HepG2 (cell line): ENCODE data around the gene NABP2. TPM values are rescaled to one million over a fixed set of nuclear protein-coding genes. Genes with fewer than 3 reads are reported as not detected.
"Not testable (repeated sequence)": the region's sequence is repeated elsewhere in the genome, so short reads cannot be mapped to it uniquely, and the experiment has no call there.

Source experiments
- ATAC-seq: fragments of 200-7000 bp; cut with Tn5 transposase; 3 replicates; pipeline ENCODE4 v1.9.1; 2020; ENCODE audit warnings: mild to moderate bottlenecking, moderate library complexity
- BruUV-seq: library from RNA; stranded (reverse); fragments of 400-500 nt; replicated peaks from 2 replicates; lab custom pipeline; 2021; lab: Mats Ljungman, UMichigan
- CTCF ChIA-PET: fragments of 300-600 bp; formaldehyde crosslinking; extraction: SDS; loops from one replicate; lab custom pipeline; 2021; ENCODE audit warnings: low total read pairs, inconsistent platforms, low intra/inter-chr PET ratio; lab: Yijun Ruan, JAX
- POLR2A ChIA-PET: fragments of 350-600 bp; sonication (Branson Sonifier 250); formaldehyde crosslinking; loops from one replicate; lab custom pipeline; 2020; ENCODE audit warnings: antibody characterized with exemption, inconsistent platforms; lab: Yijun Ruan, JAX
- DNase-seq: peaks from one replicate; pipeline ENCODE4 v3.0.0-alpha.2; 2015; ENCODE audit warnings: low spot score
- FAIRE-seq: peaks from 3 replicates; lab custom pipeline; 2011; peaks lifted over from hg19 to GRCh38; lab: Jason Lieb, UNC
- H2AFZ ChIP-seq: one replicate; pipeline ENCODE4 v1.6.1; 2011; ENCODE audit warnings: low read length, inconsistent platforms
- H3K27ac ChIP-seq: fragments of 300-600 bp; 3 replicates; pipeline ENCODE4 v1.8.0; 2011; ENCODE audit warnings: mixed run types, mild to moderate bottlenecking, mixed read lengths, low read length, inconsistent platforms; ENCODE audit not compliant: insufficient read depth; ENCODE audit errors: extremely low read length
- H3K27me3 ChIP-seq, 2 experiments: fragments of 200-600 bp in 1 of 2; 2 replicates in 1 of 2; 3 replicates in 1 of 2; pipeline versions ENCODE4 v1.6.0 to v1.8.0; 2011; ENCODE audit warnings: low read length in 2 of 2, mild to moderate bottlenecking in 2 of 2, moderate library complexity in 2 of 2, inconsistent platforms in 1 of 2; ENCODE audit not compliant: insufficient read depth in 2 of 2, control insufficient read depth in 1 of 2
- H3K36me3 ChIP-seq, 2 experiments: fragments of 200-600 bp in 1 of 2; replicated peaks in 1 of 2; 2 replicates in 1 of 2; 3 replicates in 1 of 2; pipeline versions ENCODE4 v1.5.1 to v1.8.0; 2011; ENCODE audit warnings: low read length in 2 of 2, inconsistent platforms in 1 of 2; ENCODE audit not compliant: insufficient read depth in 2 of 2, control insufficient read depth in 1 of 2
- H3K4me1 ChIP-seq: 2 replicates; pipeline ENCODE4 v1.5.1; 2012; ENCODE audit warnings: low read length, inconsistent platforms; ENCODE audit not compliant: insufficient read depth
- H3K4me2 ChIP-seq: 2 replicates; pipeline ENCODE4 v1.6.0; 2011; ENCODE audit warnings: low read depth, low read length, inconsistent platforms
- H3K4me3 ChIP-seq, 3 experiments: fragments of 200-600 bp in 1 of 3; sonication (generic), shearing (Covaris generic) in 1 of 3; replicated peaks in 1 of 3; 2 replicates each; pipeline ENCODE4 v1.5.1; 2011 to 2016; ENCODE audit warnings: low read length in 3 of 3, inconsistent platforms in 2 of 3, low read depth in 2 of 3, mild to moderate bottlenecking in 2 of 3, control low read depth in 1 of 3, mixed read lengths in 1 of 3; ENCODE audit not compliant: insufficient read depth in 1 of 3
- H3K79me2 ChIP-seq: one replicate; pipeline ENCODE4 v1.6.1; 2011; ENCODE audit warnings: low read length, inconsistent platforms; ENCODE audit not compliant: insufficient read depth
- H3K9ac ChIP-seq: 2 replicates; pipeline ENCODE4 v1.6.0; 2011; ENCODE audit warnings: mild to moderate bottlenecking, low read depth, low read length, inconsistent platforms; ENCODE audit not compliant: insufficient read depth
- H3K9me3 ChIP-seq: 2 replicates; pipeline ENCODE4 v1.5.1; 2012; ENCODE audit warnings: mild to moderate bottlenecking, low read length
- H4K20me1 ChIP-seq: 2 replicates; pipeline ENCODE4 v1.6.0; 2011; ENCODE audit warnings: inconsistent platforms, mild to moderate bottlenecking, low read length, moderate library complexity; ENCODE audit not compliant: insufficient read depth
- HMGXB4 ChIP-seq, 2 experiments: sonication (generic) in 1 of 2; formaldehyde crosslinking in 1 of 2; IDR thresholded peaks; 2 replicates each; pipeline versions ENCODE4 v1.4.0 to v1.6.1; 2018 to 2020; ENCODE audit warnings: missing genetic modification reagents in 2 of 2, borderline replicate concordance in 1 of 2, low read depth in 1 of 2, mild to moderate bottlenecking in 1 of 2, missing biosample characterization in 1 of 2
- HNRNPK ChIP-seq: fragments of 200-400 bp; formaldehyde crosslinking; IDR thresholded peaks from 2 replicates; pipeline ENCODE4 v1.6.1; 2018; ENCODE audit warnings: low read length, low read depth, moderate library complexity, mild to moderate bottlenecking; ENCODE audit not compliant: poor library complexity, severe bottlenecking
- RAD21 ChIP-seq: fragments of 450-650 bp; formaldehyde crosslinking; IDR thresholded peaks from 2 replicates; pipeline ENCODE4 v1.5.0; 2020; ENCODE audit warnings: mild to moderate bottlenecking
- SMC3 ChIP-seq: IDR thresholded peaks from 2 replicates; pipeline ENCODE4 v1.6.1; 2011; ENCODE audit warnings: low read length, improper control_type of control experiment
- YY1 ChIP-seq: IDR thresholded peaks from 2 replicates; pipeline ENCODE4 v1.6.1; 2011; ENCODE audit warnings: low read length, low read depth, moderate library complexity, mild to moderate bottlenecking; ENCODE audit not compliant: insufficient read depth, insufficient replicate concordance
- ZFP62 ChIP-seq: sonication (generic); formaldehyde crosslinking; IDR thresholded peaks from 2 replicates; pipeline ENCODE4 v1.4.0; 2020; ENCODE audit warnings: missing genetic modification reagents
- ZNF644 ChIP-seq: IDR thresholded peaks from 2 replicates; pipeline ENCODE4 v1.6.1; 2016; ENCODE audit warnings: low read depth
- ZNF850 ChIP-seq: sonication (generic); formaldehyde crosslinking; conservative IDR thresholded peaks from 2 replicates; pipeline ENCODE4 v1.9.0; 2021; ENCODE audit warnings: mild to moderate bottlenecking, missing genetic modification reagents
- ZSCAN21 ChIP-seq: sonication (generic); formaldehyde crosslinking; IDR thresholded peaks from 2 replicates; pipeline ENCODE4 v1.8.0; 2022; ENCODE audit warnings: mild to moderate bottlenecking, missing genetic modification reagents, moderate library complexity, borderline replicate concordance
- WGBS: methylation state at CpG from one replicate; pipeline ENCODE4 v1.1.6; 2017; ENCODE audit warnings: low lambda C conversion rate; 5-methylcytosine and 5-hydroxymethylcytosine counted together
- in situ Hi-C: cut with HindIII; loops from 2 replicates; pipeline ENCODE4 v1.10.0; 2017; ENCODE audit warnings: low pct_unique_long_range_greater_than_20kb; ENCODE audit not compliant: extremely low pct_ligation_motif_present
- intact Hi-C: fragments of 100-400 bp; cut with micrococcal nuclease; formaldehyde crosslinking; loops from one replicate; pipeline ENCODE4 v1.10.0; 2022; ENCODE audit not compliant: unreplicated experiment
- polyA plus RNA-seq, 8 experiments: library from polyadenylated mRNA; depleted of rRNA in 3 of 8; stranded (reverse) in 7 of 8; unstranded in 1 of 8; fragments of >200 nt; fragmentation: Illumina TruSeq in 4 of 8; extraction: Trizol in 4 of 8; gene quantifications; 2 replicates each; pipeline versions ENCODE4 v1.2.1 to v1.2.3, GENCODE V29; 2011 to 2016; ENCODE audit warnings: low read depth in 4 of 8, missing spikeins in 1 of 8, mixed read lengths in 1 of 8; ENCODE audit not compliant: insufficient read depth in 1 of 8
- total RNA-seq, 5 experiments: library from RNA; depleted of rRNA; stranded (reverse); fragments of >200 nt; fragmentation: Illumina TruSeq; extraction: Trizol; gene quantifications; 2 replicates each; pipeline ENCODE4 v1.2.3, GENCODE V29; 2016; ENCODE audit warnings: low read depth in 1 of 5
- TF ChIP-seq, protein P1 (sequence below): sonication (generic); formaldehyde crosslinking; IDR thresholded peaks from 2 replicates; pipeline ENCODE4 v1.5.0; 2020; ENCODE audit warnings: mild to moderate bottlenecking, missing genetic modification reagents, moderate library complexity

The NABP2 gene
- total and polyA plus RNA-seq, 2 of the 13 experiments (the other 11 are each of a cell fraction or from before 2014, with no cell fraction given), result 33.2 to 35.5 TPM

GRCh38 chr12:56193025-56193578, 31.0 kb upstream of the NABP2 start (continued):
- no peak for TF ChIP-seq ZNF850
- TF ChIP-seq, protein P1, sequence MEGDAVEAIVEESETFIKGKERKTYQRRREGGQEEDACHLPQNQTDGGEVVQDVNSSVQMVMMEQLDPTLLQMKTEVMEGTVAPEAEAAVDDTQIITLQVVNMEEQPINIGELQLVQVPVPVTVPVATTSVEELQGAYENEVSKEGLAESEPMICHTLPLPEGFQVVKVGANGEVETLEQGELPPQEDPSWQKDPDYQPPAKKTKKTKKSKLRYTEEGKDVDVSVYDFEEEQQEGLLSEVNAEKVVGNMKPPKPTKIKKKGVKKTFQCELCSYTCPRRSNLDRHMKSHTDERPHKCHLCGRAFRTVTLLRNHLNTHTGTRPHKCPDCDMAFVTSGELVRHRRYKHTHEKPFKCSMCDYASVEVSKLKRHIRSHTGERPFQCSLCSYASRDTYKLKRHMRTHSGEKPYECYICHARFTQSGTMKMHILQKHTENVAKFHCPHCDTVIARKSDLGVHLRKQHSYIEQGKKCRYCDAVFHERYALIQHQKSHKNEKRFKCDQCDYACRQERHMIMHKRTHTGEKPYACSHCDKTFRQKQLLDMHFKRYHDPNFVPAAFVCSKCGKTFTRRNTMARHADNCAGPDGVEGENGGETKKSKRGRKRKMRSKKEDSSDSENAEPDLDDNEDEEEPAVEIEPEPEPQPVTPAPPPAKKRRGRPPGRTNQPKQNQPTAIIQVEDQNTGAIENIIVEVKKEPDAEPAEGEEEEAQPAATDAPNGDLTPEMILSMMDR (CRISPR knock-in tag), result peak; percentile 85
- TF ChIP-seq HNRNPK, result peak; percentile 89
- no peak for TF ChIP-seq ZFP62 (CRISPR knock-in tag)
- TF ChIP-seq ZNF644 (CRISPR knock-in tag), result peak; percentile 96
- no peak for TF ChIP-seq ZSCAN21 (CRISPR knock-in tag)
- TF ChIP-seq SMC3, result peak; percentile 73
- peak in 1 of 2 experiments; percentile 36; a peak in 1 of 4 replicates for TF ChIP-seq HMGXB4 (CRISPR knock-in tag; IDR thresholded peaks at IDR 0.05; ENCODE audit: borderline replicate concordance in 1 of 2, low read depth in 1 of 2)
- peak; percentile 88 for TF ChIP-seq YY1
- peak; percentile 38 for TF ChIP-seq RAD21 (CRISPR knock-in tag)
- TF ChIP-seq, all 625 proteins: peak for 16

GRCh38 chr12:56196818-56197550, 27.2 kb upstream of the NABP2 start:
- WGBS, result 73% methylated on average over 11 of the region's 11 CpGs
- intact Hi-C loops, H2AFZ ChIP-seq, H3K4me3 ChIP-seq, H3K27ac ChIP-seq, H4K20me1 ChIP-seq, DNase-seq, H3K36me3 ChIP-seq, H3K9ac ChIP-seq, CTCF ChIA-PET, H3K27me3 ChIP-seq, H3K9me3 ChIP-seq, ATAC-seq, H3K4me1 ChIP-seq, H3K4me2 ChIP-seq, FAIRE-seq, BruUV-seq, H3K79me2 ChIP-seq: not testable (repeated sequence)
- POLR2A ChIA-PET, result interaction anchor here (1.5 kb wide), 1 partner anchor 9 kb away, joined by 3 read pairs; no protein-coding TSS in a partner anchor
- in situ Hi-C loops, result loop anchor here (10.0 kb wide), 1 partner anchor 268 kb away; the partner anchor contains the start of gene SPRYD4
